HepG2 (cell line): ENCODE measurements around the gene KCNQ2. TPM values are rescaled to one million over a fixed set of nuclear protein-coding genes. Genes with fewer than 3 reads are reported as not detected.

ENCODE experiments used
- ATAC-seq: fragments of 200-7000 bp; cut with Tn5 transposase; 3 replicates; pipeline ENCODE4 v1.9.1; 2020; ENCODE audit warnings: mild to moderate bottlenecking, moderate library complexity
- BruUV-seq: library from RNA; stranded (reverse); fragments of 400-500 nt; replicated peaks from 2 replicates; lab custom pipeline; 2021; lab: Mats Ljungman, UMichigan
- CTCF ChIA-PET: fragments of 300-600 bp; formaldehyde crosslinking; extraction: SDS; loops from one replicate; lab custom pipeline; 2021; ENCODE audit warnings: low total read pairs, inconsistent platforms, low intra/inter-chr PET ratio; lab: Yijun Ruan, JAX
- POLR2A ChIA-PET: fragments of 350-600 bp; sonication (Branson Sonifier 250); formaldehyde crosslinking; loops from one replicate; lab custom pipeline; 2020; ENCODE audit warnings: antibody characterized with exemption, inconsistent platforms; lab: Yijun Ruan, JAX
- DNase-seq: peaks from one replicate; pipeline ENCODE4 v3.0.0-alpha.2; 2015; ENCODE audit warnings: low spot score
- FAIRE-seq: peaks from 3 replicates; lab custom pipeline; 2011; peaks lifted over from hg19 to GRCh38; lab: Jason Lieb, UNC
- H2AFZ ChIP-seq: one replicate; pipeline ENCODE4 v1.6.1; 2011; ENCODE audit warnings: low read length, inconsistent platforms
- H3K27ac ChIP-seq: fragments of 300-600 bp; 3 replicates; pipeline ENCODE4 v1.8.0; 2011; ENCODE audit warnings: mixed run types, mild to moderate bottlenecking, mixed read lengths, low read length, inconsistent platforms; ENCODE audit not compliant: insufficient read depth; ENCODE audit errors: extremely low read length
- H3K27me3 ChIP-seq, 2 experiments: fragments of 200-600 bp in 1 of 2; 2 replicates in 1 of 2; 3 replicates in 1 of 2; pipeline versions ENCODE4 v1.6.0 to v1.8.0; 2011; ENCODE audit warnings: low read length in 2 of 2, mild to moderate bottlenecking in 2 of 2, moderate library complexity in 2 of 2, inconsistent platforms in 1 of 2; ENCODE audit not compliant: insufficient read depth in 2 of 2, control insufficient read depth in 1 of 2
- H3K36me3 ChIP-seq, 2 experiments: fragments of 200-600 bp in 1 of 2; replicated peaks in 1 of 2; 2 replicates in 1 of 2; 3 replicates in 1 of 2; pipeline versions ENCODE4 v1.5.1 to v1.8.0; 2011; ENCODE audit warnings: low read length in 2 of 2, inconsistent platforms in 1 of 2; ENCODE audit not compliant: insufficient read depth in 2 of 2, control insufficient read depth in 1 of 2
- H3K4me1 ChIP-seq: 2 replicates; pipeline ENCODE4 v1.5.1; 2012; ENCODE audit warnings: low read length, inconsistent platforms; ENCODE audit not compliant: insufficient read depth
- H3K4me2 ChIP-seq: 2 replicates; pipeline ENCODE4 v1.6.0; 2011; ENCODE audit warnings: low read depth, low read length, inconsistent platforms
- H3K4me3 ChIP-seq, 3 experiments: fragments of 200-600 bp in 1 of 3; sonication (generic), shearing (Covaris generic) in 1 of 3; replicated peaks in 1 of 3; 2 replicates each; pipeline ENCODE4 v1.5.1; 2011 to 2016; ENCODE audit warnings: low read length in 3 of 3, inconsistent platforms in 2 of 3, low read depth in 2 of 3, mild to moderate bottlenecking in 2 of 3, control low read depth in 1 of 3, mixed read lengths in 1 of 3; ENCODE audit not compliant: insufficient read depth in 1 of 3
- H3K79me2 ChIP-seq: one replicate; pipeline ENCODE4 v1.6.1; 2011; ENCODE audit warnings: low read length, inconsistent platforms; ENCODE audit not compliant: insufficient read depth
- H3K9ac ChIP-seq: 2 replicates; pipeline ENCODE4 v1.6.0; 2011; ENCODE audit warnings: mild to moderate bottlenecking, low read depth, low read length, inconsistent platforms; ENCODE audit not compliant: insufficient read depth
- H3K9me3 ChIP-seq: 2 replicates; pipeline ENCODE4 v1.5.1; 2012; ENCODE audit warnings: mild to moderate bottlenecking, low read length
- H4K20me1 ChIP-seq: 2 replicates; pipeline ENCODE4 v1.6.0; 2011; ENCODE audit warnings: inconsistent platforms, mild to moderate bottlenecking, low read length, moderate library complexity; ENCODE audit not compliant: insufficient read depth
- GABPA ChIP-seq, 2 experiments: IDR thresholded peaks; 2 replicates each; pipeline ENCODE4 v1.6.1; 2011 to 2016; ENCODE audit warnings: low read depth in 2 of 2, low read length in 1 of 2, missing biosample characterization in 1 of 2, missing genetic modification characterization in 1 of 2
- HNRNPLL ChIP-seq: fragments of 200-400 bp; formaldehyde crosslinking; IDR thresholded peaks from 2 replicates; pipeline ENCODE4 v1.6.1; 2017; ENCODE audit warnings: mild to moderate bottlenecking, low read depth, low read length; ENCODE audit not compliant: poor library complexity, severe bottlenecking
- MAF1 ChIP-seq: sonication (generic); formaldehyde crosslinking; IDR thresholded peaks from 2 replicates; pipeline ENCODE4 v1.5.0; 2020; ENCODE audit warnings: missing genetic modification reagents, borderline replicate concordance
- NFYC ChIP-seq: IDR thresholded peaks from 2 replicates; pipeline ENCODE4 v1.6.1; 2016; ENCODE audit warnings: missing genetic modification reagents, missing compliant biosample characterization
- REL ChIP-seq: sonication (generic); formaldehyde crosslinking; conservative IDR thresholded peaks from 2 replicates; pipeline ENCODE4 v1.8.0; 2022; ENCODE audit warnings: mild to moderate bottlenecking, missing genetic modification reagents, moderate library complexity
- RORA ChIP-seq: sonication (generic); formaldehyde crosslinking; IDR thresholded peaks from 2 replicates; pipeline ENCODE4 v1.5.0; 2020; ENCODE audit warnings: mild to moderate bottlenecking, missing genetic modification reagents, moderate library complexity
- SAFB2 ChIP-seq: sonication (generic); formaldehyde crosslinking; IDR thresholded peaks from 2 replicates; pipeline ENCODE4 v1.5.1; 2020; ENCODE audit warnings: missing genetic modification reagents, low read depth, mild to moderate bottlenecking, borderline replicate concordance
- ZKSCAN8 ChIP-seq: IDR thresholded peaks from 2 replicates; pipeline ENCODE4 v1.6.1; 2016; ENCODE audit warnings: borderline replicate concordance, missing genetic modification reagents, missing compliant biosample characterization
- ZNF451 ChIP-seq: sonication (generic); formaldehyde crosslinking; IDR thresholded peaks from 2 replicates; pipeline ENCODE4 v1.5.0; 2020; ENCODE audit warnings: mild to moderate bottlenecking, missing genetic modification reagents
- WGBS: methylation state at CpG from one replicate; pipeline ENCODE4 v1.1.6; 2017; ENCODE audit warnings: low lambda C conversion rate; 5-methylcytosine and 5-hydroxymethylcytosine counted together
- in situ Hi-C: cut with HindIII; loops from 2 replicates; pipeline ENCODE4 v1.10.0; 2017; ENCODE audit warnings: low pct_unique_long_range_greater_than_20kb; ENCODE audit not compliant: extremely low pct_ligation_motif_present
- intact Hi-C: fragments of 100-400 bp; cut with micrococcal nuclease; formaldehyde crosslinking; loops from one replicate; pipeline ENCODE4 v1.10.0; 2022; ENCODE audit not compliant: unreplicated experiment
- polyA plus RNA-seq, 8 experiments: library from polyadenylated mRNA; depleted of rRNA in 3 of 8; stranded (reverse) in 7 of 8; unstranded in 1 of 8; fragments of >200 nt; fragmentation: Illumina TruSeq in 4 of 8; extraction: Trizol in 4 of 8; gene quantifications; 2 replicates each; pipeline versions ENCODE4 v1.2.1 to v1.2.3, GENCODE V29; 2011 to 2016; ENCODE audit warnings: low read depth in 4 of 8, missing spikeins in 1 of 8, mixed read lengths in 1 of 8; ENCODE audit not compliant: insufficient read depth in 1 of 8
- total RNA-seq, 5 experiments: library from RNA; depleted of rRNA; stranded (reverse); fragments of >200 nt; fragmentation: Illumina TruSeq; extraction: Trizol; gene quantifications; 2 replicates each; pipeline ENCODE4 v1.2.3, GENCODE V29; 2016; ENCODE audit warnings: low read depth in 1 of 5
- TF ChIP-seq, protein P1 (sequence below): sonication (generic); formaldehyde crosslinking; IDR thresholded peaks from 2 replicates; pipeline ENCODE4 v1.4.0; 2020; ENCODE audit warnings: missing genetic modification reagents, mild to moderate bottlenecking, borderline replicate concordance
- TF ChIP-seq, protein P2 (sequence below): sonication (generic); formaldehyde crosslinking; IDR thresholded peaks from 2 replicates; pipeline ENCODE4 v1.4.0; 2020; ENCODE audit warnings: missing genetic modification reagents
- TF ChIP-seq, protein P3 (sequence below): IDR thresholded peaks from 2 replicates; pipeline ENCODE4 v1.4.0; 2020; ENCODE audit warnings: mild to moderate bottlenecking, missing genetic modification reagents

KCNQ2 gene
- total and polyA plus RNA-seq, 2 of the 13 experiments (the other 11 are each of a cell fraction or from before 2014, with no cell fraction given): not detected

DNA sequence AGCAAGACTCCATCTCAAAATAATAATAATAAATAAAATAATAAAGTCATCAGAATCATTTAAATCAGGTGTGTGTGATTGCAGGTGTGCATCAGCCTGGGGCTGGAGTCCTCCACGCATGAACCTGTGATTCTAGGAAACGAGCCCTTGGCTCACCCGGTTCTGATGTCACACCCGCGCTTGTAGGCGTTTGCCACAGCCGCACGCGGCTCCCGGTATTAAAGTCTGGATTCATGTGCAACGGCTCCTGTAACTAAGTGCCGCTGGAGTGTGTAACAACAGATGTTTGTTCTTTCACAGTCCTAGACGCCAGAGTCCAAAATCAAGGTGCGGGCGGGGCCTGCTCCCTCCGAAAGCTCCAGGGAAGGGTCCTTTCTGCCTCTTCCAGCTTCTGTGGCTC, 45.2 kb downstream of the KCNQ2 start:
- ChIA-PET POLR2A (no interaction called here), CTCF (no interaction called here)
- H2AFZ ChIP-seq: no peak overlapping the region
- H3K9ac ChIP-seq: no peak overlapping the region
- BruUV-seq: no TSS peak
- 7% methylated on average over 14 of the region's 16 CpGs for WGBS
- TF ChIP-seq, protein P1, sequence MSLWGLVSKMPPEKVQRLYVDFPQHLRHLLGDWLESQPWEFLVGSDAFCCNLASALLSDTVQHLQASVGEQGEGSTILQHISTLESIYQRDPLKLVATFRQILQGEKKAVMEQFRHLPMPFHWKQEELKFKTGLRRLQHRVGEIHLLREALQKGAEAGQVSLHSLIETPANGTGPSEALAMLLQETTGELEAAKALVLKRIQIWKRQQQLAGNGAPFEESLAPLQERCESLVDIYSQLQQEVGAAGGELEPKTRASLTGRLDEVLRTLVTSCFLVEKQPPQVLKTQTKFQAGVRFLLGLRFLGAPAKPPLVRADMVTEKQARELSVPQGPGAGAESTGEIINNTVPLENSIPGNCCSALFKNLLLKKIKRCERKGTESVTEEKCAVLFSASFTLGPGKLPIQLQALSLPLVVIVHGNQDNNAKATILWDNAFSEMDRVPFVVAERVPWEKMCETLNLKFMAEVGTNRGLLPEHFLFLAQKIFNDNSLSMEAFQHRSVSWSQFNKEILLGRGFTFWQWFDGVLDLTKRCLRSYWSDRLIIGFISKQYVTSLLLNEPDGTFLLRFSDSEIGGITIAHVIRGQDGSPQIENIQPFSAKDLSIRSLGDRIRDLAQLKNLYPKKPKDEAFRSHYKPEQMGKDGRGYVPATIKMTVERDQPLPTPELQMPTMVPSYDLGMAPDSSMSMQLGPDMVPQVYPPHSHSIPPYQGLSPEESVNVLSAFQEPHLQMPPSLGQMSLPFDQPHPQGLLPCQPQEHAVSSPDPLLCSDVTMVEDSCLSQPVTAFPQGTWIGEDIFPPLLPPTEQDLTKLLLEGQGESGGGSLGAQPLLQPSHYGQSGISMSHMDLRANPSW (CRISPR knock-in tag): no peak
- TF ChIP-seq ZKSCAN8 (CRISPR knock-in tag): no peak
- TF ChIP-seq MAF1: no peak
- TF ChIP-seq, protein P2, sequence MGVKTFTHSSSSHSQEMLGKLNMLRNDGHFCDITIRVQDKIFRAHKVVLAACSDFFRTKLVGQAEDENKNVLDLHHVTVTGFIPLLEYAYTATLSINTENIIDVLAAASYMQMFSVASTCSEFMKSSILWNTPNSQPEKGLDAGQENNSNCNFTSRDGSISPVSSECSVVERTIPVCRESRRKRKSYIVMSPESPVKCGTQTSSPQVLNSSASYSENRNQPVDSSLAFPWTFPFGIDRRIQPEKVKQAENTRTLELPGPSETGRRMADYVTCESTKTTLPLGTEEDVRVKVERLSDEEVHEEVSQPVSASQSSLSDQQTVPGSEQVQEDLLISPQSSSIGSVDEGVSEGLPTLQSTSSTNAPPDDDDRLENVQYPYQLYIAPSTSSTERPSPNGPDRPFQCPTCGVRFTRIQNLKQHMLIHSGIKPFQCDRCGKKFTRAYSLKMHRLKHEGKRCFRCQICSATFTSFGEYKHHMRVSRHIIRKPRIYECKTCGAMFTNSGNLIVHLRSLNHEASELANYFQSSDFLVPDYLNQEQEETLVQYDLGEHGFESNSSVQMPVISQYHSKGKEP (CRISPR knock-in tag): no peak
- no peak for TF ChIP-seq HNRNPLL
- TF ChIP-seq NFYC (CRISPR knock-in tag): no peak
- TF ChIP-seq GABPA (IDR thresholded peaks at IDR 0.05; ENCODE audit: low read depth, low read length): no peak
- no peak for TF ChIP-seq GABPA (CRISPR knock-in tag; IDR thresholded peaks at IDR 0.05; ENCODE audit: low read depth)
- TF ChIP-seq REL: no peak
- TF ChIP-seq SAFB2: no peak
- TF ChIP-seq ZNF451 (CRISPR knock-in tag): no peak
- TF ChIP-seq RORA (CRISPR knock-in tag): no peak
- TF ChIP-seq, protein P3, sequence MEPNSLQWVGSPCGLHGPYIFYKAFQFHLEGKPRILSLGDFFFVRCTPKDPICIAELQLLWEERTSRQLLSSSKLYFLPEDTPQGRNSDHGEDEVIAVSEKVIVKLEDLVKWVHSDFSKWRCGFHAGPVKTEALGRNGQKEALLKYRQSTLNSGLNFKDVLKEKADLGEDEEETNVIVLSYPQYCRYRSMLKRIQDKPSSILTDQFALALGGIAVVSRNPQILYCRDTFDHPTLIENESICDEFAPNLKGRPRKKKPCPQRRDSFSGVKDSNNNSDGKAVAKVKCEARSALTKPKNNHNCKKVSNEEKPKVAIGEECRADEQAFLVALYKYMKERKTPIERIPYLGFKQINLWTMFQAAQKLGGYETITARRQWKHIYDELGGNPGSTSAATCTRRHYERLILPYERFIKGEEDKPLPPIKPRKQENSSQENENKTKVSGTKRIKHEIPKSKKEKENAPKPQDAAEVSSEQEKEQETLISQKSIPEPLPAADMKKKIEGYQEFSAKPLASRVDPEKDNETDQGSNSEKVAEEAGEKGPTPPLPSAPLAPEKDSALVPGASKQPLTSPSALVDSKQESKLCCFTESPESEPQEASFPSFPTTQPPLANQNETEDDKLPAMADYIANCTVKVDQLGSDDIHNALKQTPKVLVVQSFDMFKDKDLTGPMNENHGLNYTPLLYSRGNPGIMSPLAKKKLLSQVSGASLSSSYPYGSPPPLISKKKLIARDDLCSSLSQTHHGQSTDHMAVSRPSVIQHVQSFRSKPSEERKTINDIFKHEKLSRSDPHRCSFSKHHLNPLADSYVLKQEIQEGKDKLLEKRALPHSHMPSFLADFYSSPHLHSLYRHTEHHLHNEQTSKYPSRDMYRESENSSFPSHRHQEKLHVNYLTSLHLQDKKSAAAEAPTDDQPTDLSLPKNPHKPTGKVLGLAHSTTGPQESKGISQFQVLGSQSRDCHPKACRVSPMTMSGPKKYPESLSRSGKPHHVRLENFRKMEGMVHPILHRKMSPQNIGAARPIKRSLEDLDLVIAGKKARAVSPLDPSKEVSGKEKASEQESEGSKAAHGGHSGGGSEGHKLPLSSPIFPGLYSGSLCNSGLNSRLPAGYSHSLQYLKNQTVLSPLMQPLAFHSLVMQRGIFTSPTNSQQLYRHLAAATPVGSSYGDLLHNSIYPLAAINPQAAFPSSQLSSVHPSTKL (CRISPR knock-in tag): no peak
- H3K27ac ChIP-seq: no peak overlapping the region
- intact Hi-C loops: loop anchor here (1.0 kb wide), 1 partner anchor 12 kb away; no protein-coding TSS in a partner anchor
- ATAC-seq: no peak
- no peaks in the 10 kb centered on the region for H3K36me3 ChIP-seq
- no peak for FAIRE-seq
- no peak overlapping the region for H3K4me3 ChIP-seq
- no peaks in the 10 kb centered on the region for H3K79me2 ChIP-seq
- H3K4me2 ChIP-seq: no peak overlapping the region
- no peak for DNase-seq
- in situ Hi-C loops: no loop called here
- H3K4me1 ChIP-seq: no peaks in the 10 kb centered on the region
- peaks cover 4% of the 10 kb centered on the region; the same call in 1 of the 2 replicates for H4K20me1 ChIP-seq
- peaks cover 34 to 92% of the 10 kb centered on the region in 2 experiments for H3K27me3 ChIP-seq
- no peaks in the 10 kb centered on the region for H3K9me3 ChIP-seq
